Activated CD4-positive, alpha-beta T cell treated with anti-CD3 and anti-CD28 coated beads for 1 hour (primary cell): ENCODE data around the gene SLC22A12.
"Not testable (repeated sequence)": the region's sequence is repeated elsewhere in the genome, so short reads cannot be mapped to it uniquely, and the experiment has no call there.

Source experiments
- DNase-seq: peaks from one replicate; pipeline ENCODE4 v3.0.0-alpha.2; 2020

Gene SLC22A12

DNA sequence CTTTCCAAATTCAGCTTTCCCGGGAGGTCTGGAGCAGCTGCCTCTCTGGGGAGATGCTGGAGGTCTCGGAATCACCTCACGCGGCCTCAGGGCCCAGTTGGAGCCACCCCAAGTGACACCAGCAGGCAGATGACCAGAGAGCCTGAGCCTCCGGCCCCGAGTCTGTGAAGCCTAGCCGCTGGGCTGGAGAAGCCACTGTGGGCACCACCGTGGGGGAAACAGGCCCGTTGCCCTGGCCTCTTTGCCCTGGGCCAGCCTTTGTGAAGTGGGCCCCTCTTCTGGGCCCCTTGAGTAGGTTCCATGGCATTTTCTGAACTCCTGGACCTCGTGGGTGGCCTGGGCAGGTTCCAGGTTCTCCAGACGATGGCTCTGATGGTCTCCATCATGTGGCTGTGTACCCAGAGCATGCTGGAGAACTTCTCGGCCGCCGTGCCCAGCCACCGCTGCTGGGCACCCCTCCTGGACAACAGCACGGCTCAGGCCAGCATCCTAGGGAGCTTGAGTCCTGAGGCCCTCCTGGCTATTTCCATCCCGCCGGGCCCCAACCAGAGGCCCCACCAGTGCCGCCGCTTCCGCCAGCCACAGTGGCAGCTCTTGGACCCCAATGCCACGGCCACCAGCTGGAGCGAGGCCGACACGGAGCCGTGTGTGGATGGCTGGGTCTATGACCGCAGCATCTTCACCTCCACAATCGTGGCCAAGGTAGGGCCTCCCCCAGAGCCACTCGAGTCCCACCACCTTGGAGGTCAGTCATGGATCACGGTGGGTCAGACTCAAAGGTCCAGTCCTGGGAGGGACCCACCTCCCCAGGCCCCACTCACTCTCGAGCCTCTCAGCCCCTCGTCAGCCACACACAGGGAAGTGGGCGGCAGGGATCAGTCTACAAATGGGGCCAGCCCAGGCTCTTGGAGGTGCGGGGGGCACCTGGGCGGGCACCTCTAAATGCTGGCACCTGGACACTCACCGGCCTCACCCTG, 525 bp downstream of the SLC22A12 start:
- no peak for DNase-seq

DNA sequence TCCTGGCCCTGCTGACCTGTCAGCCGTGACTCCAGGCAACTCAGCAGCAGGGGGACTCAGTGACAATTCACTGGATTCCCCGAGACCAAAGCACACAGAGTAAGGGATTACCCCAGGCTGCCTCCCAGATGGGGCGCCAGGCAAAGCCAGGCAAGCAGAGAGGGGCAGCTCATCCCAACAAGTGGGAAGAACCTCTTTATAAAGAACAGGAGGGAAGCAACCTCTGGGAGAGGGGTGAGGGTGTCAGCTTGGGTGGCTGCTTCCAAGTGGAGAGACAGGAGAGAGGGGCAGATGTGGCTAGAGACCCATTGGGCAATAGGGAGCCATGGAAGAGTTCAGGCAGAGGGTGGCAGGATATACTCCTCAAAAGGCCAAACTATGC, 1.2 kb downstream of the SLC22A12 start:
- DNase-seq, result no peak

DNA sequence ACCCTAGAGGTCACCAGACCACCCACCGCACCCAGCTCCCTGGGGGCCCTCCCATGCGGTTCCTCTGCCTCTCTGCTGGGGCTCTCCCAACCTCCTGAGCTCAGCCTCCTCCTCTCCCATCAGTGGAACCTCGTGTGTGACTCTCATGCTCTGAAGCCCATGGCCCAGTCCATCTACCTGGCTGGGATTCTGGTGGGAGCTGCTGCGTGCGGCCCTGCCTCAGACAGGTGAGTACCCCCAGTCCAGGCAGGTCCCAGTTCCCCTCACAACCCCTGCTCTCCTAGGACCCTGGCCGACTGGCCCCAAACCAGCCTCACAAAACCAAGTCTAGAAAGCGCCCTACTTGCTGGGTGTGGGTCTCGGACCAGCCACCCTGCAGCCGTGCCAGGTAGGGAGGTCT, 1.6 kb downstream of the SLC22A12 start:
- no peak for DNase-seq

DNA sequence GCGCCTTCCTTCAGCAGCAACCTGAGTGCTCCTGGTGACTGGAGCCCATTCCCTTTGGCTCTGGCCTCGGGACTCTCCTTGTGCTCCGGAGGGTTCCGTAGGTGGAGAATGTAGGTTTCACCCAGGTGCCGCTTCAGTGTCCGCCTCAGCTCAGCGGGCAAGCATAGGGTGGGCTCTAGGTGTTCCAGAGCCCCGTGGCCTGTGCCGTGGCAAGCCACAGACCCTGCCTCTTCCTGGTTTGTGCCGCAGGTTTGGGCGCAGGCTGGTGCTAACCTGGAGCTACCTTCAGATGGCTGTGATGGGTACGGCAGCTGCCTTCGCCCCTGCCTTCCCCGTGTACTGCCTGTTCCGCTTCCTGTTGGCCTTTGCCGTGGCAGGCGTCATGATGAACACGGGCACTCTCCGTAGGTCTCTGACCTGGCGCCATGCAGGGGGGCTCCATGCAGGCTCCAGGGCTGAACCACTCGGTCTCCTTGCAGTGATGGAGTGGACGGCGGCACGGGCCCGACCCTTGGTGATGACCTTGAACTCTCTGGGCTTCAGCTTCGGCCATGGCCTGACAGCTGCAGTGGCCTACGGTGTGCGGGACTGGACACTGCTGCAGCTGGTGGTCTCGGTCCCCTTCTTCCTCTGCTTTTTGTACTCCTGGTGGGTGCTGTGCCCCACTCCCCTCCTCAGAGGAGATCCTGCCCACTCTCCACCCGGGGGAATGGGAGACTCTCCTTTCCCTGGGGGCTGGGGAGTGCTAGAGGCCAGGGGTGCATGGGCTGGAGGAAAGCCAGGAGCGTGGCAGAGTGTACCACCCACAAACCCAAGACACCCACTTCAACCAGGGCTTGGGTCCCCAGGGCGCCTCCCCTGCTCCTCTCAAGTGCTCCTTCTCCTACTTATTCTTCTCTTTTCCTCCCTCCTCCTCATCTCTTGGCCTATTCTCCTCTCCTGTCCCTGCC, 2.4 kb downstream of the SLC22A12 start:
- no peak for DNase-seq

DNA sequence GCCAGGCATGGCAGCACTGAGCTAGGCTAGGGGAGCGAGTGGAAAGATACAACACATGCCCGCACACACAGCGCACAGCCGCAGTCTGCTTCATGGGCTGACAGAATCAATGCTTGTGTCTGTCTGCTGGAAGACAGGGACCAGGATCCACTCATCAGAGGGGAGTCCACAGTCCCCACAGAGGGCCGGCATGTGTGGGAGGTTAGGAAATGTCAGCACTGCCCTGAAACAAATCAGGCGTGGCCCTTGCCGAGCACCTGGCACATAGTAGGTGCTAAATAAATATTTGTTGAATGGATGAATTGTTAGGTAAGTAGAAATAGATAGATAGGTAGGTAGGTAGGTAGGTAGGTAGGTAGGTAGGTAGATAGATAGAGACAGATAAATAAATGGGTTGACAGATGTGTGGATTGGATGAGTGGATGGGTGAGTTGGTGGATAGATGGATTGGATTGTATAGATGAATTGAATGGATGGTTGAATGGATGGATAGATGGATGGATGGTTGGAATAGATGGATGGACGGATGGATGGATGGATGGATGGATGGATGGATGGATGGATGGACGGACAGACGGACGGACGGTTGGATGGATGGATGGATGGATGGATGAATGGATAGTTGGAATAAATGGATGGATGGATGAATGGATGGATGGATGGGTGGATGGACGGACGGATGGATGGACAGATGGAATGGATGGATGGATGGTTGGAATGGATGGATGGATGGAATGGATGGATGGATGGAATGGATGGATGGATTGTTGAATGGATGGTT, 3.3 kb downstream of the SLC22A12 start:
- no peak for DNase-seq

DNA sequence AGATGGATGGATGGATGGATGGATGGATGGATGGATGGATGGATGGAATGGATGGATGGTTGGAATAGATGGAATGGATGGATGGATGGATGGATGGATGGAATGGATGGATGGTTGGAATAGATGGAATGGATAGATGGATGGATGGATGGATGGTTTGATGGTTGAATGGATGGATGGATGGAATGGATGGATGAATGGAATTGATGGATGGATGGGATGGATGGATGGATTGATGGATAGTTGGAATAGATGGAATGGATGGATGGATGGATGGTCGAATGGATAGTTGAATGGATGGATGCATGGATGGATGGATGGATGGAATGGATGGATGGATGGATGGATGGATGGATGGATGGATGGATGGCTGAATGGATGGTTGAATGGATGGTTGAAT, 4.9 kb downstream of the SLC22A12 start:
- DNase-seq, result not testable (repeated sequence)

DNA sequence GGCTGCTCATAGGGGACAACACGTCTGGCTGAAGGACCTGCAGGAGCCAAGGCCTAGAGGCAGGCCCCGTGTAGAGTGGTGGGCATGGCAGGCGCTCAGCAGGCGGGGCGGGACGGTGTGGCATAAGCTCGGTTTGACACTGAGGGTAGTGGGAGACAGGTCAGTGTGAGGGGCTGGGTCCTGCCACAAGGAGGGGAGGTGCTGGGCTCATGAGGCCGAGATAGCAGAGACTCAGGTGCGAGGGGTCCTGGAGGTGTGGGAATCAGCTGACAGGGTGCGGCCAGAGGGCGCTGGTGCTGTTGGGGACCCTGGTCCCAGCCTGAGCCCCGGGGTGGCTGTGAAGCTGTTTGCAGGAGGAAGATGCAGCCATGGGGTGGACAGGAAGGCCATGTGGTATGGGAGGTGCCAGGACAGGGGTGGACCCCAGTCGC, 6.7 kb downstream of the SLC22A12 start:
- no peak for DNase-seq

DNA sequence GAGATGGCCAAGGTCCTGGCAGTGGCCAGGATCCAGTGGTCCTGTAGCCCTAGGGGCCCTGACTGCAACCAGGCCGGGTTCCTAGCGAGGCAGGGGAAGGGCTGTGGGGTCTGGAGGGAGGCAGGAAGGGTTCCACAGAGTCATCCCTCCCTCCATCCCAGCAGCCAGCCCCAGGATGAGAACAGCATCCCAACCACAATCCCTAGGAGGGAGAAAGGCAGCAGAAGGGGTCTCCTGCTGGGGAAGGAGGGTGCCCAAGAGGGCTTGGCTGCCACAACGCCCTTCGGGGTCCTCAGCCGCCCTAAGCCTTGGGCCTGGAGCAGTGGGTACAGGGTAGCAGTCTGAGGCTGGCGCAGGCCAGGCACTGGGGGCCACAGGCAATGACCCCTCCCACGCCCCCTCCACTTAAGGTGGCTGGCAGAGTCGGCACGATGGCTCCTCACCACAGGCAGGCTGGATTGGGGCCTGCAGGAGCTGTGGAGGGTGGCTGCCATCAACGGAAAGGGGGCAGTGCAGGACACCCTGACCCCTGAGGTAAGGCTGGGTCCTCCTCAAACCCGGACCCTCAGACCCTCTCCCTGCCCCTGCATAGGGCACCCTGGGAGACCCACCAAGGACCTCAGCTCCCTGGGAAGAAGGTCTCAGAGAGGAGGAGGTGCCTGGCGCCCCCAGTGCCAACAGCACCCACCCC, 7.2 kb downstream of the SLC22A12 start:
- DNase-seq, result no peak

DNA sequence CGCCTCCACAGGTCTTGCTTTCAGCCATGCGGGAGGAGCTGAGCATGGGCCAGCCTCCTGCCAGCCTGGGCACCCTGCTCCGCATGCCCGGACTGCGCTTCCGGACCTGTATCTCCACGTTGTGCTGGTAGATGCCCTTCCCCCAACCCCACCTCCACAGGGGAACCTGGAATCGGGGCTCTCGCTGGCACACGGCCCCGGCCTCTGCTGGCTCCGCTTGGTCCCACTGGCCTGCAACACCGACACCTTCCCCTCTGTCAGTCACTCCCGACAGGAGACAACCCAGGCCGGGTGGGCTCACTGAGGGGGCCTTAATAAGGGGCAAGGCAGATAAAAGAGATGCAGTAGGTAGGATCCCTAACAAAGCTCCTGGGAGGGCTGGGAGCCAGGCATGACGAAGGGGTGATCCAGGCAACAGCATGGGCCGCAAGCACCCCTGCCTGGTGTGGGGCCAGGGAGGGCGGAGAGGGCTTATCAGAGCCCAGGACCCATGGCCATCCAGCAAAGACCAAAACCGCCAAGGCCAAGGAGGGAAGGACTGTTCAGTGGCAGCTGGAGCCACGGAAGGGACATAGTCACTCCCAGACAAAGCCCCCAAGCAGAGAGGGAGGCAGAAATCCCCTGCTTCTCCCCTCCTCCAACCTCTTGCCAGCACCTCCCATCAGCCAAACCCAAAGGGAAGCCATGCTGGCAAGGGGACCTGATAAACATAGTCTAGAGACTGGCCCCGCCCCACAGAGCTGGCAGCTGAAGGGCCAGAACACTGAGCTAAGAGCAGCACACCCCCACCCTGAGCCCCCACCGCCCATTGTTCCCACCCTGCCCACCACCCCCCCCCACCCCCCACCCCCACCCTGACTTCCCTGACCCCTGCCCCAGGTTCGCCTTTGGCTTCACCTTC, 8.0 kb downstream of the SLC22A12 start:
- DNase-seq, result no peak

DNA sequence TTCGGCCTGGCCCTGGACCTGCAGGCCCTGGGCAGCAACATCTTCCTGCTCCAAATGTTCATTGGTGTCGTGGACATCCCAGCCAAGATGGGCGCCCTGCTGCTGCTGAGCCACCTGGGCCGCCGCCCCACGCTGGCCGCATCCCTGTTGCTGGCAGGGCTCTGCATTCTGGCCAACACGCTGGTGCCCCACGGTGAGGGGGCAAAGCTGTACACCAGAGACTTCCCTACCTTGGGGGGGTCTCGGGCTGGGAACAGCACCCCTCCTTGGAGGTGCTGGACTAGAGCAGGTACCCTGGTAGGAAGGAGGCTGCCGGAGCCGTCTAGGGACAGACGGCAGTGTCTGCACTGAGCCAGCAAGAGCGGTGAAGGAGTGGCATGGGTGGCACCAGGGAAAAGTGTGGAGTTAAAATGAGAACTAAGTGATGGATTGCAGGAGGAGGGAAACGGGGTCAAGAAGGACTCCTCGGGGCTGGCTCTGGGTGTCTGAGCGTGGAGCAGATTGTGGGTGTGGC, 8.7 kb downstream of the SLC22A12 start:
- DNase-seq, result no peak

DNA sequence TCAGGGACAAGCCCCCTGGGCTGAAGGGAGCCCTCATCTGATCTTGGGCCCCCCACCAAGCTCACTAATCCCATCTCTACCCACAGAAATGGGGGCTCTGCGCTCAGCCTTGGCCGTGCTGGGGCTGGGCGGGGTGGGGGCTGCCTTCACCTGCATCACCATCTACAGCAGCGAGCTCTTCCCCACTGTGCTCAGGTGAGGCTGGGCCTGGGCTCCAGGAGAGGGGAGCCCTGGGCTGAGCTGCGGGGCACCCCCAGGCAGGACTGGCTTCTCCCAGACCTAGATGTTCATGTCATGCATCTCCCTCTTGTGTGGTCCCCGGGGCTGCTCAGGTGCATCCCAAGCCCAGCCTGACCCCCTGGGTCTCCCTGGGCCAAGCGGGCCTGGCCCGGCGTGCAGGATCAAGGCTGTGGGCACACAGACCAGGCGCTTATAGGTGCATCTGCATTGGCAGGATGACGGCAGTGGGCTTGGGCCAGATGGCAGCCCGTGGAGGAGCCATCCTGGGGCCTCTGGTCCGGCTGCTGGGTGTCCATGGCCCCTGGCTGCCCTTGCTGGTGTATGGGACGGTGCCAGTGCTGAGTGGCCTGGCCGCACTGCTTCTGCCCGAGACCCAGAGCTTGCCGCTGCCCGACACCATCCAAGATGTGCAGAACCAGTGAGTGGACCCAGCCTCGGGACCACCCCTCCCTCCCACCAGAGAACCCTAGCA, 9.4 kb downstream of the SLC22A12 start:
- no peak for DNase-seq

DNA sequence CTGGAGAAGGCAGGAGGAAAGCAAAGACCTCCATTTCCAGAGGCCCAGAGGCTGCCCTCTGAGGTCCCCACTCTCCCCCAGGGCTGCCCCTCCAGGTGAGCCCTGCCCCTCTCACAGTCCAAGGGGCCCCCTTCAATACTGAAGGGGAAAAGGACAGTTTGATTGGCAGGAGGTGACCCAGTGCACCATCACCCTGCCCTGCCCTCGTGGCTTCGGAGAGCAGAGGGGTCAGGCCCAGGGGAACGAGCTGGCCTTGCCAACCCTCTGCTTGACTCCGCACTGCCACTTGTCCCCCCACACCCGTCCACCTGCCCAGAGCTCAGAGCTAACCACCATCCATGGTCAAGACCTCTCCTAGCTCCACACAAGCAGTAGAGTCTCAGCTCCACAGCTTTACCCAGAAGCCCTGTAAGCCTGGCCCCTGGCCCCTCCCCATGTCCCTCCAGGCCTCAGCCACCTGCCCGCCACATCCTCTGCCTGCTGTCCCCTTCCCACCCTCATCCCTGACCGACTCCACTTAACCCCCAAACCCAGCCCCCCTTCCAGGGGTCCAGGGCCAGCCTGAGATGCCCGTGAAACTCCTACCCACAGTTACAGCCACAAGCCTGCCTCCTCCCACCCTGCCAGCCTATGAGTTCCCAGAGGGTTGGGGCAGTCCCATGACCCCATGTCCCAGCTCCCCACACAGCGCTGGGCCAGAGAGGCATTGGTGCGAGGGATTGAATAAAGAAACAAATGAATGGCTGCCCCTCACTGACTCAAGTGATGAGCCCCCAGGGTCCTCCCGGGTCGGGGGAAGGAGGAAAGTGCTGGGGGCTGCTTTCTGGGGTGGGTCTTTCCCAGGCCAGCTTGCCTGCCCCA, 10.8 kb downstream of the SLC22A12 start:
- no peak for DNase-seq

DNA sequence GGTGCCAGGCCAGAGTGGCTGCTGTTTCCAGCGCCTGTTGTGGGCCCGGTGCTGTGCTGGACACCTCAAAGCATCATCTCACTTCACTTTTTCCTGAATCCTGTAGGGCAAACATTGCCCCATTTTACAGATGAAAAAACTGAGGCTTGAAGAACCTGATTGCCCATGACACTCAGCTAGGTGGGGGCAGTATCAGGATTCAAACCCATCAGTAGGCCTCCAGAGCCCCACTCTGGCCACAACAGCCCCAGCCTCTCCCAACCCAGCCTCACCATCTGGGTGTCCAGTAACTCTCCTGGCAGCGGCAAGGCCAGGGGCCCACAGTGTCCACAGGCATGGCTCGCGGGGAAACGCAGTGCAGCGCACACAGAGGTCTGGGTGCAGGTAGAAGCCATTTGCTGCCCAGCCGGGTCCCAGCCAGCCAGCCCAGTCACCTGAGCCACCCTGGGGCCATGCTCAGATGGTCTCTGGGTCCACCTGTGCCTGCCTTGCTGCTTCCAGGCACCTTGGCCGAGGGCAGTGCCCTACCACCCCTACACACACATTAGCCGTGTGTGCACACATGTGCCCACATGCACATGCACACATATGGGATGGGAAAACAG, 11.5 kb downstream of the SLC22A12 start:
- no peak for DNase-seq

DNA sequence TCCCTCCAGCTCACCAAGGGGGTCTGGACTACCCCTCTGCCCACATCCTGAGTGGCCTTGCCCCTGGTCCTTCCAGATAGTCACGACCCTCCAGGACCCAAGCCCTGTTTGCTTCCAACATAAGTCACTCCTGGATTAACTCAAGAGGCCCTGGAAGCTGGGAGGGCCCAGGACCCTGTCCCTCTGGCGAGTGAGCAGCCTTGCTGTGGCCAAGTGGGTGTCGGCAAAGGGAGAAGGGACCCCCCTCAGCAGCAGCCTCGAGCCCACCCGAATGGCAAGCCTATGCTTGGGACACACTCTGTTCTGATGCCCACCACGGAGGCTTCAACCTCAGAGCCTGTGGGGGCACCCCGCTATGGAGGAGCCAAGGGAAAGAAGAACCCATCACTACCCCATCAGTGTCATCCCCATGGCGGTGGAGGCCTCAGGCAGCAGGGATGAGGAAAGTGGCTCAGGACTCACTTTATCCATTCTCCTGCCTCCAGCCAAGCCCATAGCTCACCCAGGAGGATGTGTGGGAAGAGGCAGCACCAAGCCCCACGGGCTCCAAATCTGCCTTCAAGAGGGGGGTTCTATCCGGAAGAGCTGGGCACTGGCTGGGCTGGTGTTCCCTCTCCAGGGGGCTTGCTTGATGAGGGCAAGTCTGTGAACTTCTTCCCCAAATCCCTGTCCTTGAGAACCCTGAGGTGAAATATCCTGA, 12.5 kb downstream of the SLC22A12 start:
- no peak for DNase-seq

DNA sequence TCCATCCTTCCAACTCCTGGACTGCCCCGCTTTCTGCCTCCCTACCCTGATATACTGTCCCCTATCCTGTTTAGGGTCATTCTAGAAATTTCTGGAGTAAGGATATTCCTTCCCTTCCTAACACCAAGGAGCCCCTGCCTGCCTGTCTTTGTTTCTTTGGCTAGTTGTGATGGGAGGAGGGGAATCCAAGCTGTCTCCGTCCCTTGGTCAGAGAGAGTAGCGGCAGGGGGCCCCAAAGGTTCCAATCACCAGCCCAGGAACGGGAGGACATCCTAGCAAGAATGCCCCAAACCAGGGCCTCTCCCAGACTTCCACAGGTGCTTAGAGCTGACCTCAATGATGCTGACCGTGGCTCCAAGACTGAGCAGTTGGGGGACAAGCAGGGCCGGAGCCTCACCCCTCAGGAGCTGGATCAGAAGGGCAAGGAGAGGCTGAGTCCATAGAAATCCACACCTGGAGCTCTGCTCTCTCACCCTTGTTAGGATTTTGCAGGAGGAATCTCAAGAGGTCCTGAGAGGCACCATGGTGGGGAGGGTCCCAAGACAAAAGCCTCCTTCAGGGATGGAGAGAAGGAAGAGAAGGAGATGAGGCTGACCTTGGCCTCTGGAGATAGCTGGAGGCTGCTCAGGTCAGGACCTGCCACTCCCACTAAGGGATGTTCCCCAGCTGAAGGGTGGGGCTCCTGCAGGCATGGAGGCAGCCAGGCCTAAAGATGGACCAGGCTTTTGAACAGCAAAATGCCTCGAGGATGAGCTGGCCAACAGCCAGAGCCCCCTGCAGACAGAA, 13.6 kb downstream of the SLC22A12 start:
- DNase-seq, result no peak

DNA sequence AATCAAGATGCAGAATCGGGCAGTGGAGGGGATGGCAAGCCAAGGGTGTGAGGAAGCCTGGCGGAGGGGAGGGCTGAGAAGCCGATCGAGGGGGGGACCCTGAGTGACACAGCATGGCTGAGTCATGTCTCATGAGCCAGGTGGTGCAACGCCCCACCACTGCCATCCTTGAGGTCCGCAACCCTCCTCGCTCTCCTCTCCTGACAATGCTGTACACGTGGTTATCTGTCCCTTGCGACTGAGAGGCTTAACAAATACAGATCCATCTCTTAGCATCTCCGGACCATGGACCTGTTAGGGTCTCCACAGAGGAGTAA, 14.2 kb downstream of the SLC22A12 start:
- no peak for DNase-seq
